Measurements from ENCODE around the gene SRR. TPM values are rescaled to one million over a fixed set of nuclear protein-coding genes. Genes with fewer than 3 reads are reported as not detected.
A peak's percentile ranks its signal among the peaks of the same experiment; 100 is the strongest.

Gene SRR
- total RNA-seq, 1 donor from 2014 or later: 17.6 TPM

DNA sequence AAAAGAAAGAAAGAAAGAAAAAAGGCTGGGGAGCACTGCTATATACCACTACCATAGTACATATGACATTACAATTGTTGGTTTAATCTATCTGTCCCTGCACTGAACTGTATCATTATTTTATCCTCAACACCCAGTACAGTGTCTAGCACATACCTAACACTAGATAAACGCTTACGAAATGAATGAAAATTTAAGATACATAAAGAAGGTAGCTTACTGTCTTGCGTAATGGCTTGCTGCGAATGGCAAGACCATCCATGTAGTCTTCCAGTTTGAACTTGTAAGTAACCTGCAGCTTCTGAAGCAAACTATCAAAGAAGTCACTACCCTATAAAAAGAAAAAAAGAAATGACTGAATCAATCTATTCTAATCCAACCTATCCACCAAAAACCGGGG is 6.7 kb upstream of the SRR start:
- Mint-ChIP-seq H3K27ac (no peak overlapping the region), H3K27me3 (ENCODE audit: low read depth) (no peaks in the 10 kb centered on the region), H3K4me1 (peaks cover 12% of the 10 kb centered on the region), H3K4me3 (no peak overlapping the region), H3K36me3 (peaks cover 37% of the 10 kb centered on the region), H3K9me3 (no peaks in the 10 kb centered on the region)
- TF ChIP-seq, protein P1, sequence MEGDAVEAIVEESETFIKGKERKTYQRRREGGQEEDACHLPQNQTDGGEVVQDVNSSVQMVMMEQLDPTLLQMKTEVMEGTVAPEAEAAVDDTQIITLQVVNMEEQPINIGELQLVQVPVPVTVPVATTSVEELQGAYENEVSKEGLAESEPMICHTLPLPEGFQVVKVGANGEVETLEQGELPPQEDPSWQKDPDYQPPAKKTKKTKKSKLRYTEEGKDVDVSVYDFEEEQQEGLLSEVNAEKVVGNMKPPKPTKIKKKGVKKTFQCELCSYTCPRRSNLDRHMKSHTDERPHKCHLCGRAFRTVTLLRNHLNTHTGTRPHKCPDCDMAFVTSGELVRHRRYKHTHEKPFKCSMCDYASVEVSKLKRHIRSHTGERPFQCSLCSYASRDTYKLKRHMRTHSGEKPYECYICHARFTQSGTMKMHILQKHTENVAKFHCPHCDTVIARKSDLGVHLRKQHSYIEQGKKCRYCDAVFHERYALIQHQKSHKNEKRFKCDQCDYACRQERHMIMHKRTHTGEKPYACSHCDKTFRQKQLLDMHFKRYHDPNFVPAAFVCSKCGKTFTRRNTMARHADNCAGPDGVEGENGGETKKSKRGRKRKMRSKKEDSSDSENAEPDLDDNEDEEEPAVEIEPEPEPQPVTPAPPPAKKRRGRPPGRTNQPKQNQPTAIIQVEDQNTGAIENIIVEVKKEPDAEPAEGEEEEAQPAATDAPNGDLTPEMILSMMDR (IDR thresholded peaks at IDR 0.05; ENCODE audit: unreplicated experiment): no peak
- DNase-seq (ENCODE audit: low spot score in 2 of 2, unreplicated experiment in 2 of 2): no peak

DNA sequence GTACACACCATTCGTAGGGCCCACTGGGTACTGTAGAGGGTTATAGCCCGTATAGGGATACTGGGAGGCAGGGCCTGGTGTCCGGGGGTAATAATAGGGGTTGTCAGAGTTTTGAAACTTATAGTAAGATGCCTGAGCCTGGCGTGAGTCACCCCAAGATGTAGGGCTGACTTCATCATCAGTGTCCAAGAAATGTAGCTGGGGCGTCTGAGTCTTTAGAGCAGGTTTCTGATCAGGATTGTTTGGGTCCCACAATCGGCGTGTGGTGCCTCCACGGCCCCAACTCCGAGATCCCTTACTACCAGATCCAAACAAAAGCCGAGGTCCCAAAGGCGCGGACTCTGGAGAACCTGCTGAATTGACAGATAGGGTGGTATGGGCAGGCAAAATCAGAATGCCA is 4.6 kb upstream of the SRR start:
- Mint-ChIP-seq H3K36me3 (peaks cover 29% of the 10 kb centered on the region), H3K4me1 (peaks cover 18% of the 10 kb centered on the region), H3K9me3 (no peaks in the 10 kb centered on the region), H3K27me3 (ENCODE audit: low read depth) (no peaks in the 10 kb centered on the region), H3K4me3 (no peak overlapping the region), H3K27ac (no peak overlapping the region)
- no peak for DNase-seq (ENCODE audit: low spot score in 2 of 2, unreplicated experiment in 2 of 2)
- TF ChIP-seq, protein P1 (IDR thresholded peaks at IDR 0.05; ENCODE audit: unreplicated experiment): no peak

DNA sequence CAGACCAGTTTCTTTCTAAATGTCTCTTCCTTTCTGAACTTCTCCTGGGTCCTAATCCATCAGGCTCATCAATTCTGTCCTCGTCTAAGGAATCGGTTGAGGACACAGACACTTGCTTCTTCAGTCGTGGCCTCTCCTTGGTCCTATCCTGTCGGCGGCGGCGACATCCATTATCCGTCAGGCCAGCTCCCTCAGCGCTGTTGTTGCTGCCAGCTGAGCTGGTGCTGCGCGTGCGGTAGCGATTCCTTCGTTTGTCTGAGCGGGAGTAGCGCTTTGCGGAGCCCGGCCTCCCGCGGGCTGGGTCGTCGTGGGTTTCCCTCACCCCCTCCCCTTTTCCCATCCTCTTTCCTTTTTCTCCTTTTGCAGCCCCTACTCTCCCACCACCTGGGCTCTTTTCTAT is 4.0 kb upstream of the SRR start:
- Mint-ChIP-seq H3K27ac (no peak overlapping the region), H3K4me1 (peaks cover 19% of the 10 kb centered on the region), H3K27me3 (ENCODE audit: low read depth) (no peaks in the 10 kb centered on the region), H3K36me3 (peaks cover 29% of the 10 kb centered on the region), H3K4me3 (no peak overlapping the region), H3K9me3 (no peaks in the 10 kb centered on the region)
- TF ChIP-seq, protein P1 (IDR thresholded peaks at IDR 0.05; ENCODE audit: unreplicated experiment): no peak
- no peak for DNase-seq (ENCODE audit: low spot score in 2 of 2, unreplicated experiment in 2 of 2)

DNA sequence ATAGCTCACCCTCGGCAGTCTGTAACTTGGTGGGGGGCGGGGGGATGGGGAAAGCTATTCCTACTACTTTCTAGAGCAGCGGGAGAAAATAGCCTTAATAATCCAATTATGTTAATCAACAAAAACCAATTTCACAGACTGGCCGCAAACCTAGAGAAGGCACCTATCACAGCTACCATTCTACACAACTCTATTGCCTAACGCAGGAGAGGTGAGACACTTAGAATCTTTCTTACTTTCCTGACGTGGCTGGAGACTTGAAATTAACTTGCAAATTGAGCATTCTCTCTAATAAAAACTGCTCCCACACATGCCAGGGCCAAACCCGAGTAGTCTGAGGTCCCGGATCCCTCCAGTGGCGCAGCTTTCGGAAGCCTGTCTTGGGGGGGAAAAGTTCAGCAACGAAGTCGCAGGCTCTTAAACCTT is 959 bp upstream of the SRR start:
- DNase-seq (ENCODE audit: low spot score in 2 of 2, unreplicated experiment in 2 of 2): no peak
- TF ChIP-seq, protein P1 (IDR thresholded peaks at IDR 0.05; ENCODE audit: unreplicated experiment): no peak
- Mint-ChIP-seq H3K9me3 (no peaks in the 10 kb centered on the region), H3K27me3 (ENCODE audit: low read depth) (no peaks in the 10 kb centered on the region), H3K4me3 (peak overlapping the region; percentile 84), H3K36me3 (peaks cover 12% of the 10 kb centered on the region), H3K27ac (peak overlapping the region; percentile 89), H3K4me1 (peaks cover 24% of the 10 kb centered on the region)

DNA sequence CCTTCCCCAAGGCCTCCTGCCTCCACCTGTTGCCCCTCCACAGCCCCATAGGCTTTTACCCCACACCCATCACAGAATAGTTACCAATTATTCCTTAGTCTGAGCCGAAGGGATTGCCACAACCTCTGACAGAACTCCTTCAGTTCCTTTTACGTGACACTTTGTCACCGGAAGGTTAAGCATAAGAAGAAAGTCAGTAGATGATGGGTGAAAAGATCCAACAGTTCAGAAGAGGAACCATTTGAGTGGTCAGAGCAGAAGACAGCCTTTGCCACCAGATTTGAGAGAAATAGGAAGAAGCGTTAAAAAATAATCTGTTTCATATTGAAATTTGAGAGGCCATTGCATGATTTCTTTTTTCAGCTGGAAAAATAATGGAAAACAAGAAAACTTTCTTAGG is 1.2 kb downstream of the SRR start:
- H3K27ac Mint-ChIP-seq: peak overlapping the region; percentile 18
- no peaks in the 10 kb centered on the region for H3K9me3 Mint-ChIP-seq
- peaks cover 31% of the 10 kb centered on the region for H3K4me1 Mint-ChIP-seq
- H3K27me3 Mint-ChIP-seq (ENCODE audit: low read depth): no peaks in the 10 kb centered on the region
- H3K4me3 Mint-ChIP-seq: peak overlapping the region; percentile 56
- TF ChIP-seq, protein P1 (IDR thresholded peaks at IDR 0.05; ENCODE audit: unreplicated experiment): no peak
- H3K36me3 Mint-ChIP-seq: peaks cover 7% of the 10 kb centered on the region
- no peak for DNase-seq (ENCODE audit: low spot score in 2 of 2, unreplicated experiment in 2 of 2)
